Measurements from ENCODE around the gene CLTCL1. TPM values are rescaled to one million over a fixed set of nuclear protein-coding genes. Genes with fewer than 3 reads are reported as not detected.

Gene CLTCL1
- total and polyA plus RNA-seq, 9 of the 15 experiments (the other 6 are each of a cell fraction or from before 2014, with no cell fraction given): 1.1 to 11.7 (median 5.0) TPM

- TF ChIP-seq ELK1 (CRISPR knock-in tag; IDR thresholded peaks at IDR 0.05): no peak; the same call in 1 of the 2 replicates
- no peak for TF ChIP-seq CREB1 (IDR thresholded peaks at IDR 0.05)
- no peak for TF ChIP-seq CREB1 (CRISPR knock-in tag; IDR thresholded peaks at IDR 0.05)
- no peak for TF ChIP-seq SRSF1 (IDR thresholded peaks at IDR 0.05; ENCODE audit: low read depth, low read length)
- TF ChIP-seq STAG1 (CRISPR knock-in tag; IDR thresholded peaks at IDR 0.05; ENCODE audit: borderline replicate concordance): 0 out of 2 replicates have a peak, but pooled peaks have one; percentile 40
- TF ChIP-seq FOXA3 (CRISPR knock-in tag; conservative IDR thresholded peaks at IDR 0.05 in 1 of 2, IDR thresholded peaks at IDR 0.05 in 1 of 2): no peak
These were observed 38.4 kb downstream of the CLTCL1 start (continued) for GRCh38 chr22:19253143-19253542.

- H3K27ac ChIP-seq (ENCODE audit: extremely low read depth, low read depth, low read length): no peak overlapping the region
- H3K79me2 ChIP-seq (ENCODE audit: control insufficient read depth, insufficient read depth, low read length): no peaks in the 10 kb centered on the region
- no peak overlapping the region for H3K4me3 ChIP-seq
- intact Hi-C loops (cut with micrococcal nuclease): no loop called here
- H3K36me3 ChIP-seq (ENCODE audit: control insufficient read depth, insufficient read depth, low read length): no peaks in the 10 kb centered on the region
- H3K4me1 ChIP-seq (replicated peaks in 1 of 2; ENCODE audit: control insufficient read depth in 2 of 2, insufficient read depth in 2 of 2, low read length in 2 of 2): peaks cover 4 to 6% of the 10 kb centered on the region in 2 experiments; a peak in 4 of 5 replicates
- H4K20me1 ChIP-seq (replicated peaks; ENCODE audit: control insufficient read depth, insufficient read depth, low read length): no peaks in the 10 kb centered on the region; the same call in 1 of the 2 replicates
- no peak overlapping the region for H3K4me2 ChIP-seq (ENCODE audit: insufficient read depth, low read length)
- FAIRE-seq: peak; percentile 26
- 16% methylated on average over 10 of the region's 10 CpGs for WGBS (ENCODE audit: insufficient coverage, low coverage, missing lambda C conversion rate)
- ChIA-PET POLR2A (interaction anchor here (0.6 to 2.9 kb wide), 7 partner anchors 9 to 55 kb away, joined by 3 to 12 read pairs (median 4); no protein-coding TSS in a partner anchor), CTCF (ENCODE audit: low intra/inter-chr PET ratio) (no interaction called here)
- no peaks in the 10 kb centered on the region for H3K9me1 ChIP-seq (ENCODE audit: control insufficient read depth, insufficient read depth, low read length)
- no TSS peak for BruUV-seq (replicated peaks)
- no peak overlapping the region for H3K9ac ChIP-seq (ENCODE audit: insufficient read depth in 1 of 2, low read depth in 2 of 2, low read length in 2 of 2)
- no peaks in the 10 kb centered on the region for H3K9me3 ChIP-seq (replicated peaks; ENCODE audit: control insufficient read depth, insufficient read depth, low read depth, low read length)
- no peak overlapping the region for H2AFZ ChIP-seq (ENCODE audit: low read depth, low read length)
- H3K27me3 ChIP-seq (ENCODE audit: control insufficient read depth in 2 of 2, insufficient read depth in 2 of 2, low read length in 2 of 2): peaks cover 18 to 31% of the 10 kb centered on the region in 2 experiments; a peak in 4 of 5 replicates
- in situ Hi-C loops (cut with MboI): no loop called here
- peak; percentile 48 to 59 (median 56) for DNase-seq (ENCODE audit: extremely low read depth in 1 of 4, low spot score in 3 of 4)
- peak; percentile 78 for ATAC-seq
- TF ChIP-seq ZBTB11 (CRISPR knock-in tag; IDR thresholded peaks at IDR 0.05) (peak in 1 of 3 experiments; percentile 45; a peak in 1 of 6 replicates), PBX2 (CRISPR knock-in tag; IDR thresholded peaks at IDR 0.05; ENCODE audit: low read depth) (no peak), PBX2 (tag; conservative IDR thresholded peaks at IDR 0.05; ENCODE audit: low read depth) (no peak), CXXC5 (CRISPR knock-in tag; IDR thresholded peaks at IDR 0.05) (peak; percentile 42)
These were observed 46.7 kb downstream of the CLTCL1 start for GRCh38 chr22:19244600-19245352.
